GM18951 (cell line): Measurements from ENCODE around the gene RAET1L.
"Not testable (repeated sequence)": the region's sequence is repeated elsewhere in the genome, so short reads cannot be mapped to it uniquely, and the experiment has no call there.

Experiments used
- POLR2A ChIP-seq: IDR thresholded peaks from 4 replicates; pipeline ENCODE4 v1.6.1; 2011; ENCODE audit warnings: mild to moderate bottlenecking; ENCODE audit not compliant: insufficient read length, insufficient read depth; ENCODE audit errors: extremely low read depth
- in situ Hi-C: fragments of 300-500 bp; cut with MboI; formaldehyde crosslinking; loops from one replicate; pipeline ENCODE4 v1.12.0; 2022; ENCODE audit warnings: low sequenced_read_pairs, mixed read lengths, inconsistent platforms; ENCODE audit not compliant: unreplicated experiment

Gene RAET1L

GRCh38 chr6:150002710-150003109 lies 22.6 kb downstream of the RAET1L start:
- no peak for TF ChIP-seq POLR2A
- in situ Hi-C loops: loop anchor here (25.0 kb wide), 1 partner anchor 165 kb away; no protein-coding TSS in a partner anchor

GRCh38 chr6:150001295-150002008 lies 23.9 kb downstream of the RAET1L start:
- no peak for TF ChIP-seq POLR2A
- in situ Hi-C loops: loop anchor here (25.0 kb wide), 1 partner anchor 164 kb away; no protein-coding TSS in a partner anchor

GRCh38 chr6:149999636-150000035 lies 25.7 kb downstream of the RAET1L start:
- no peak for TF ChIP-seq POLR2A
- in situ Hi-C loops: loop anchor here (25.0 kb wide), 1 partner anchor 162 kb away; no protein-coding TSS in a partner anchor

GRCh38 chr6:149995971-149996370 lies 29.4 kb downstream of the RAET1L start:
- TF ChIP-seq POLR2A: no peak
- in situ Hi-C loops: no loop called here

- in situ Hi-C loops: no loop called here
- no peak for TF ChIP-seq POLR2A
Observed at GRCh38 chr6:149995235-149995750, 30.0 kb downstream of the RAET1L start.

GRCh38 chr6:149991838-149992237 lies 33.5 kb downstream of the RAET1L start:
- in situ Hi-C loops: no loop called here
- TF ChIP-seq POLR2A: no peak

GRCh38 chr6:149991472-149991795 lies 33.9 kb downstream of the RAET1L start:
- in situ Hi-C loops: not testable (repeated sequence)

GRCh38 chr6:149990661-149991471 lies 34.5 kb downstream of the RAET1L start:
- TF ChIP-seq POLR2A: no peak
- in situ Hi-C loops: no loop called here

GRCh38 chr6:149990212-149990660 lies 35.1 kb downstream of the RAET1L start:
- TF ChIP-seq POLR2A: no peak
- in situ Hi-C loops: no loop called here

- in situ Hi-C loops: no loop called here
- TF ChIP-seq POLR2A: no peak
Observed at GRCh38 chr6:149988550-149989346, 36.6 kb downstream of the RAET1L start.

GRCh38 chr6:149987602-149988107 lies 37.7 kb downstream of the RAET1L start:
- TF ChIP-seq POLR2A: no peak
- in situ Hi-C loops: no loop called here

GRCh38 chr6:149985481-149985937 lies 39.8 kb downstream of the RAET1L start:
- TF ChIP-seq POLR2A: no peak
- in situ Hi-C loops: no loop called here

- in situ Hi-C loops: no loop called here
- no peak for TF ChIP-seq POLR2A
Observed at GRCh38 chr6:149984773-149985172, 40.6 kb downstream of the RAET1L start.
